GM12875 (cell line): ENCODE data around the gene ACOX1.

Experiments used
- H3K4me3 ChIP-seq: one replicate; pipeline ENCODE4 v1.5.1; 2011; ENCODE audit warnings: low read depth, low read length, control low read depth
- TF ChIP-seq, protein P1 (sequence below): IDR thresholded peaks from 2 replicates; pipeline ENCODE4 v1.5.1; 2011; ENCODE audit warnings: low read depth, mild to moderate bottlenecking, control low read depth, inconsistent platforms, low read length, moderate library complexity, borderline replicate concordance; ENCODE audit not compliant: insufficient read depth

Gene ACOX1

GRCh38 chr17:76003915-76004314, 24.9 kb upstream of the ACOX1 start:
- no peak overlapping the region for H3K4me3 ChIP-seq
- TF ChIP-seq, protein P1, sequence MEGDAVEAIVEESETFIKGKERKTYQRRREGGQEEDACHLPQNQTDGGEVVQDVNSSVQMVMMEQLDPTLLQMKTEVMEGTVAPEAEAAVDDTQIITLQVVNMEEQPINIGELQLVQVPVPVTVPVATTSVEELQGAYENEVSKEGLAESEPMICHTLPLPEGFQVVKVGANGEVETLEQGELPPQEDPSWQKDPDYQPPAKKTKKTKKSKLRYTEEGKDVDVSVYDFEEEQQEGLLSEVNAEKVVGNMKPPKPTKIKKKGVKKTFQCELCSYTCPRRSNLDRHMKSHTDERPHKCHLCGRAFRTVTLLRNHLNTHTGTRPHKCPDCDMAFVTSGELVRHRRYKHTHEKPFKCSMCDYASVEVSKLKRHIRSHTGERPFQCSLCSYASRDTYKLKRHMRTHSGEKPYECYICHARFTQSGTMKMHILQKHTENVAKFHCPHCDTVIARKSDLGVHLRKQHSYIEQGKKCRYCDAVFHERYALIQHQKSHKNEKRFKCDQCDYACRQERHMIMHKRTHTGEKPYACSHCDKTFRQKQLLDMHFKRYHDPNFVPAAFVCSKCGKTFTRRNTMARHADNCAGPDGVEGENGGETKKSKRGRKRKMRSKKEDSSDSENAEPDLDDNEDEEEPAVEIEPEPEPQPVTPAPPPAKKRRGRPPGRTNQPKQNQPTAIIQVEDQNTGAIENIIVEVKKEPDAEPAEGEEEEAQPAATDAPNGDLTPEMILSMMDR: no peak

GRCh38 chr17:76002100-76002499, 23.1 kb upstream of the ACOX1 start:
- TF ChIP-seq, protein P1: no peak
- no peak overlapping the region for H3K4me3 ChIP-seq

- TF ChIP-seq, protein P1: no peak
- no peak within 1 kb of the TSS for H3K4me3 ChIP-seq
These were observed 22.0 kb upstream of the ACOX1 start, which contains the start of gene CDK3 for GRCh38 chr17:76000755-76001521. Gene CDK3, plus strand, starts transcription at chr17:76000855. Its CDS starts 571 bp downstream, at chr17:76001426.

GRCh38 chr17:76000016-76000754, 21.2 kb upstream of the ACOX1 start:
- TF ChIP-seq, protein P1: peak; percentile 91
- no peak overlapping the region for H3K4me3 ChIP-seq

- no peak overlapping the region for H3K4me3 ChIP-seq
- TF ChIP-seq, protein P1: no peak
These were observed 19.4 kb upstream of the ACOX1 start for GRCh38 chr17:75998327-75998795.

DNA sequence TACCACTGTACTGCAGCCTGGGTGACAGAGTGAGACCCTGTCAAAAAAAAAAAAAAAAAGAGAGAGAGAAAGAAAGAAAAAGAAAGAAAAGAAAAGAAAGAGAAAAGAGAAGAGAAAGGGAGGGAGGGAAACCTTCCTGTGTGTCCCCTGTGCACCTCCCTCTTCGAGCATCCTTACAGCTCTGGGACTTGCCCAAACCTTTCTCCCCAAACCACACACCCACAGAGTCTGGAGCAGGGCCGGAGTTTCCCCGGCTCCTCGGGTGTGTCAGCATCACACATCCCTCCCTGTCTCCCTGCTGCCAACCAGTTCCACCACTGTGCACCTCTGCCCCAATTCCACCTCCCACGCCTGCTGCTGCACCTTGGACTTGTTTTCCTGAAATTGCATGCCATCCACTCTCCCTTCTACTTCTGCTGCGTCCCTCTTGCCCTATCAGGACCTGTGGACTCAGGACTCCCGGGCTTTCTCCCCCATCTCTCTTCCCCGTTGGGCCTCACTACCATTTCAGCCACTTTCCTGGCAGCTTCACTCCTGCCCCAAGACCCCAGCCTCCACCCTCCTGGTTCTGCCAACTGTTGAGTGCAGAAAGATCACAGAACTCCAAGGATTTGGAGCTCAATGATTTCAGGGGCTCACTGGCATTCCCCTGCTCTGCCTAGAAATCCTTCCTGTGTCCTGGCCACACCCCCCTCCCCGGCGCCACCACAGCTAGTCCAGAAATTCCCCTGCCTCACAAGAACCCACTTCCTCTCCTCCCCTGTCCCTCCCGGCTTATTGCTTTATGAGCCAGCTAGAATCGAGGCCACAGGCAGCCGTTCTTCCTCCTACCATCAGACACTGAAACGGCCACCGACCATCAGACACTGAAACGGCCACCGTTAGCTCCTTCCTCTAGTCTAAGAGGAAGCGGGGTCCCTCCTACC, 18.0 kb upstream of the ACOX1 start:
- TF ChIP-seq, protein P1: no peak
- H3K4me3 ChIP-seq: no peak overlapping the region
